H9 (cell line): Measurements from ENCODE around the gene MDFIC. TPM values are rescaled to one million over a fixed set of nuclear protein-coding genes. Genes with fewer than 3 reads are reported as not detected.

ENCODE experiments used
- DNase-seq: peaks from one replicate; pipeline ENCODE4 v3.0.0-alpha.2; 2017
- H2AFZ ChIP-seq: one replicate; pipeline ENCODE4 v1.6.1; 2013; ENCODE audit warnings: mild to moderate bottlenecking, low read length, control low read depth, moderate library complexity
- H2AK5ac ChIP-seq: 2 replicates; pipeline ENCODE4 v1.6.1; 2013; ENCODE audit warnings: low read length, control low read depth, mixed read lengths; ENCODE audit not compliant: insufficient read length
- H2BK120ac ChIP-seq: one replicate; pipeline ENCODE4 v1.6.1; 2013; ENCODE audit warnings: low read depth, mild to moderate bottlenecking, low read length, control low read depth, inconsistent platforms; ENCODE audit not compliant: poor library complexity, severe bottlenecking
- H2BK12ac ChIP-seq: 2 replicates; pipeline ENCODE4 v1.6.1; 2013; ENCODE audit warnings: low read length, control low read depth, mixed read lengths, low read depth; ENCODE audit not compliant: insufficient read length
- H2BK15ac ChIP-seq: 2 replicates; pipeline ENCODE4 v1.6.1; 2013; ENCODE audit warnings: low read depth, low read length, control low read depth
- H2BK20ac ChIP-seq: one replicate; pipeline ENCODE4 v1.6.1; 2013; ENCODE audit warnings: low read depth, mild to moderate bottlenecking, low read length, control low read depth, inconsistent platforms; ENCODE audit not compliant: poor library complexity, severe bottlenecking
- H2BK5ac ChIP-seq: 2 replicates; pipeline ENCODE4 v1.6.1; 2013; ENCODE audit warnings: low read length, control low read depth, mixed read lengths; ENCODE audit not compliant: insufficient read length
- H3K14ac ChIP-seq: 2 replicates; pipeline ENCODE4 v1.6.1; 2013; ENCODE audit warnings: low read length, control low read depth; ENCODE audit not compliant: insufficient read depth
- H3K18ac ChIP-seq: 2 replicates; pipeline ENCODE4 v1.6.1; 2013; ENCODE audit warnings: low read depth, mild to moderate bottlenecking, mixed read lengths, low read length, control low read depth; ENCODE audit not compliant: insufficient read length
- H3K23ac ChIP-seq: 2 replicates; pipeline ENCODE4 v1.6.1; 2013; ENCODE audit warnings: low read length, control low read depth, mixed read lengths, low read depth; ENCODE audit not compliant: insufficient read length
- H3K23me2 ChIP-seq: 2 replicates; pipeline ENCODE4 v1.6.1; 2013; ENCODE audit warnings: low read depth, mild to moderate bottlenecking, mixed read lengths, low read length, control low read depth; ENCODE audit not compliant: insufficient read length, poor library complexity, severe bottlenecking
- H3K27ac ChIP-seq: 2 replicates; pipeline ENCODE4 v1.5.1; 2013; ENCODE audit warnings: low read length, control low read depth, mixed read lengths, low read depth; ENCODE audit not compliant: insufficient read length
- H3K27me3 ChIP-seq: 2 replicates; pipeline ENCODE4 v1.6.1; 2013; ENCODE audit warnings: low read length, control low read depth, inconsistent platforms; ENCODE audit not compliant: insufficient read depth
- H3K4ac ChIP-seq: 2 replicates; pipeline ENCODE4 v1.6.1; 2013; ENCODE audit warnings: low read depth, mild to moderate bottlenecking, control low read depth, inconsistent platforms, low read length, moderate library complexity
- H3K4me1 ChIP-seq: 2 replicates; pipeline ENCODE4 v1.6.1; 2013; ENCODE audit warnings: low read length, control low read depth, inconsistent platforms; ENCODE audit not compliant: insufficient read depth
- H3K4me2 ChIP-seq: 2 replicates; pipeline ENCODE4 v1.6.1; 2013; ENCODE audit warnings: low read length, control low read depth, mixed read lengths; ENCODE audit not compliant: insufficient read length, insufficient read depth
- H3K56ac ChIP-seq: 2 replicates; pipeline ENCODE4 v1.6.1; 2013; ENCODE audit warnings: low read depth, mild to moderate bottlenecking, mixed read lengths, low read length, control low read depth; ENCODE audit not compliant: insufficient read length
- H3K79me1 ChIP-seq: 2 replicates; pipeline ENCODE4 v1.6.1; 2013; ENCODE audit warnings: low read depth, mild to moderate bottlenecking, moderate library complexity, low read length, control low read depth, inconsistent platforms; ENCODE audit not compliant: insufficient read depth, poor library complexity, severe bottlenecking
- H3K79me2 ChIP-seq: 2 replicates; pipeline ENCODE4 v1.6.1; 2013; ENCODE audit warnings: low read length, control low read depth, inconsistent platforms; ENCODE audit not compliant: insufficient read depth
- H3K9ac ChIP-seq: 2 replicates; pipeline ENCODE4 v1.6.1; 2013; ENCODE audit warnings: low read length, control low read depth, mixed read lengths; ENCODE audit not compliant: insufficient read length; ENCODE audit errors: extremely low read depth
- H3K9me3 ChIP-seq: one replicate; pipeline ENCODE4 v1.6.1; 2013; ENCODE audit warnings: low read depth, low read length, inconsistent platforms; ENCODE audit not compliant: control insufficient read depth
- H3T11ph ChIP-seq: one replicate; pipeline ENCODE4 v1.6.1; 2013; ENCODE audit warnings: mild to moderate bottlenecking, low read length, control low read depth, inconsistent platforms
- H4K20me1 ChIP-seq: one replicate; pipeline ENCODE4 v1.6.1; 2013; ENCODE audit not compliant: control insufficient read depth, insufficient read length, insufficient read depth
- H4K5ac ChIP-seq: 2 replicates; pipeline ENCODE4 v1.6.1; 2013; ENCODE audit warnings: low read depth, mild to moderate bottlenecking, mixed read lengths, low read length, control low read depth; ENCODE audit not compliant: insufficient read length
- H4K8ac ChIP-seq: replicated peaks from 2 replicates; pipeline ENCODE4 v1.6.1; 2013; ENCODE audit warnings: low read length, control low read depth, mixed read lengths, low read depth; ENCODE audit not compliant: insufficient read length
- H4K91ac ChIP-seq: 2 replicates; pipeline ENCODE4 v1.6.1; 2013; ENCODE audit warnings: low read depth, mild to moderate bottlenecking, moderate library complexity, mixed read lengths, low read length, control low read depth; ENCODE audit not compliant: insufficient read length
- H3K27ac Mint-ChIP-seq, 3 experiments: 2 replicates in 2 of 3; 3 replicates in 1 of 3; pipeline ENCODE4 v1.8.0; 2020 to 2021; ENCODE audit warnings: mixed read lengths in 3 of 3, mild to moderate bottlenecking in 1 of 3, moderate library complexity in 1 of 3
- H3K27me3 Mint-ChIP-seq: 2 replicates; pipeline ENCODE4 v1.8.0; 2021; ENCODE audit warnings: low read depth, mild to moderate bottlenecking, moderate library complexity, mixed read lengths
- H3K36me3 Mint-ChIP-seq, 3 experiments: 2 replicates in 2 of 3; 3 replicates in 1 of 3; pipeline ENCODE4 v1.8.0; 2020 to 2021; ENCODE audit warnings: low read depth in 3 of 3, mixed read lengths in 3 of 3; ENCODE audit not compliant: insufficient read depth in 1 of 3
- H3K4me1 Mint-ChIP-seq, 2 experiments: 2 replicates each; pipeline ENCODE4 v1.8.0; 2020; ENCODE audit warnings: mixed read lengths in 2 of 2
- H3K4me3 Mint-ChIP-seq, 2 experiments: 2 replicates in 1 of 2; 3 replicates in 1 of 2; pipeline ENCODE4 v1.8.0; 2020 to 2021; ENCODE audit warnings: mild to moderate bottlenecking in 2 of 2, mixed read lengths in 2 of 2, moderate library complexity in 1 of 2
- H3K9me3 Mint-ChIP-seq, 2 experiments: 2 replicates in 1 of 2; 3 replicates in 1 of 2; pipeline ENCODE4 v1.8.0; 2020; ENCODE audit warnings: mild to moderate bottlenecking in 2 of 2, mixed read lengths in 2 of 2, moderate library complexity in 1 of 2
- CTCF ChIP-seq: fragments of 200-600 bp; sonication (generic); conservative IDR thresholded peaks from 3 replicates; pipeline ENCODE4 v1.8.0; 2021; ENCODE audit warnings: antibody characterized with exemption, mild to moderate bottlenecking
- WGBS: extraction: QIAGEN DNeasy Blood & Tissue Kit; methylation state at CpG from one replicate; pipeline ENCODE4 v1.1.7; 2013; ENCODE audit warnings: missing lambda C conversion rate, low lambda C conversion rate, mixed read lengths; ENCODE audit not compliant: insufficient read length; ENCODE audit errors: extremely low coverage; 5-methylcytosine and 5-hydroxymethylcytosine counted together
- total RNA-seq: library from RNA; stranded (reverse); gene quantifications from 2 replicates; pipeline ENCODE4 v1.2.1, GENCODE V29; 2021

The MDFIC gene
- total RNA-seq, 1 experiment from 2014 or later: 2.0 TPM

DNA sequence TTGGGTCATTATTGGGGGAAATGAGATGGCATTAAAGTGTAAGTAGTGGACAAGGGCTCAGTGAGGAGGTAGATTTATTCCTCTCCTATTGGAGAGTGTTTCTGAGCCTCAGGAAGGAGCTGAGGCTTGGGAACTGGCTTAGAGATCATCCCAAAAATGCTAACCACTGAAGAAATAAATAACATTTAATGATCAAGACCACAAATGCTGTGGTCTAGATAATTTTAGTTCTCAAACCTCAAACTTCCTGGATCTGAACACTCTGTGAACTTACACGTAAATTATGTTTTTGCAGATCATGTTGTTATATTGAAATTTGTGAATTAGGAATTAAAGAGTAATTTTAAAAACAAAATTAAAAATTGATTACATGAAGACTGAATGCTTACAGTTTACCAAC is 27.3 kb downstream of the MDFIC start:
- Histone ChIP-seq H3K9me3 (no peaks in the 10 kb centered on the region), H3K4me1 (peaks cover 4% of the 10 kb centered on the region; the same call in 1 of the 2 replicates), H4K91ac (no peak overlapping the region), H3K9ac (no peak overlapping the region), H3K14ac (no peak overlapping the region), H2AFZ (no peak overlapping the region), H3T11ph (no peak overlapping the region), H3K56ac (no peak overlapping the region), H2BK15ac (no peak overlapping the region), H3K23me2 (no peaks in the 10 kb centered on the region), H3K4ac (no peak overlapping the region), H2AK5ac (no peak overlapping the region), H3K79me1 (no peaks in the 10 kb centered on the region), H2BK5ac (no peak overlapping the region), H2BK120ac (no peak overlapping the region), H3K18ac (no peak overlapping the region), H3K79me2 (no peaks in the 10 kb centered on the region), H4K20me1 (no peaks in the 10 kb centered on the region), H3K23ac (no peak overlapping the region), H3K4me2 (no peak overlapping the region), H2BK20ac (no peak overlapping the region), H2BK12ac (no peak overlapping the region), H4K8ac (no peak overlapping the region), H3K27me3 (no peaks in the 10 kb centered on the region), H4K5ac (no peak overlapping the region), H3K27ac (no peak overlapping the region)
- peaks cover 8 to 13% of the 10 kb centered on the region in 2 experiments for H3K4me1 Mint-ChIP-seq
- DNase-seq: no peak
- no peak overlapping the region for H3K4me3 Mint-ChIP-seq
- H3K27me3 Mint-ChIP-seq: no peaks in the 10 kb centered on the region
- TF ChIP-seq CTCF: no peak
- WGBS: no CpG with 5 or more reads among the region's 1 CpG
- no peaks in the 10 kb centered on the region; a peak in 1 of 7 replicates for H3K36me3 Mint-ChIP-seq
- H3K27ac Mint-ChIP-seq: no peak overlapping the region
- no peaks in the 10 kb centered on the region for H3K9me3 Mint-ChIP-seq
